Osteoblast (primary cell): ENCODE results near the gene TIGD2. TPM values are rescaled to one million over a fixed set of nuclear protein-coding genes. Genes with fewer than 3 reads are reported as not detected.

Experiments
- DNase-seq: peaks from one replicate; pipeline ENCODE4 v3.0.0; 2011; ENCODE audit warnings: low spot score, mixed read lengths; ENCODE audit not compliant: insufficient read length; ENCODE audit errors: missing footprints
- H2AFZ ChIP-seq: 2 replicates; pipeline ENCODE4 v1.6.0; 2011; ENCODE audit warnings: mild to moderate bottlenecking, low read length
- H3K27ac ChIP-seq: 2 replicates; pipeline ENCODE4 v1.5.1; 2011; ENCODE audit warnings: mild to moderate bottlenecking, low read depth, low read length, moderate library complexity
- H3K27me3 ChIP-seq: 2 replicates; pipeline ENCODE4 v1.6.0; 2012; ENCODE audit warnings: mild to moderate bottlenecking, control low read depth, inconsistent platforms, low read length, moderate library complexity; ENCODE audit not compliant: insufficient read depth
- H3K36me3 ChIP-seq: 2 replicates; pipeline ENCODE4 v1.5.1; 2011; ENCODE audit warnings: mild to moderate bottlenecking, low read length, control low read depth, moderate library complexity; ENCODE audit not compliant: insufficient read depth
- H3K4me1 ChIP-seq: 2 replicates; pipeline ENCODE4 v1.5.1; 2011; ENCODE audit warnings: mild to moderate bottlenecking, low read length, control low read depth, moderate library complexity; ENCODE audit not compliant: insufficient read depth
- H3K4me2 ChIP-seq: 2 replicates; pipeline ENCODE4 v1.6.0; 2011; ENCODE audit warnings: mild to moderate bottlenecking, low read length; ENCODE audit not compliant: insufficient read depth
- H3K4me3 ChIP-seq: fragments of 200-600 bp; sonication (generic); 3 replicates; pipeline ENCODE4 v1.5.1; 2012; ENCODE audit warnings: mild to moderate bottlenecking, low read length, inconsistent platforms; ENCODE audit not compliant: insufficient read depth
- H3K79me2 ChIP-seq: 2 replicates; pipeline ENCODE4 v1.6.0; 2012; ENCODE audit warnings: mild to moderate bottlenecking, low read length, control low read depth, inconsistent platforms; ENCODE audit not compliant: insufficient read depth
- H3K9me3 ChIP-seq: 2 replicates; pipeline ENCODE4 v1.5.1; 2011; ENCODE audit warnings: low read depth, low read length, control low read depth
- H4K20me1 ChIP-seq: 2 replicates; pipeline ENCODE4 v1.6.0; 2012; ENCODE audit warnings: mild to moderate bottlenecking, low read length, control low read depth; ENCODE audit not compliant: insufficient read depth
- CTCF ChIP-seq: IDR thresholded peaks from 2 replicates; pipeline ENCODE4 v1.5.1; 2011; ENCODE audit warnings: mild to moderate bottlenecking, low read depth, low read length, moderate library complexity; ENCODE audit errors: extremely low read depth
- total RNA-seq: library from RNA; depleted of rRNA; stranded (reverse); fragments of >200 nt; gene quantifications from 2 replicates; pipeline ENCODE4 v1.2.3, GENCODE V29; 2012

TIGD2 gene
- total RNA-seq, 1 donor, result 18.1 TPM

GRCh38 chr4:89070041-89070440, 41.3 kb upstream of the TIGD2 start:
- TF ChIP-seq CTCF, result no peak
- no peaks in the 10 kb centered on the region for H3K4me1 ChIP-seq
- peaks cover 6% of the 10 kb centered on the region for H3K27me3 ChIP-seq

GRCh38 chr4:89071311-89071710, 40.0 kb upstream of the TIGD2 start:
- Histone ChIP-seq H3K27me3 (peaks cover 6% of the 10 kb centered on the region), H2AFZ (no peak overlapping the region), H3K27ac (no peak overlapping the region), H3K36me3 (no peaks in the 10 kb centered on the region), H3K4me2 (no peak overlapping the region), H3K4me3 (no peak overlapping the region), H3K4me1 (no peaks in the 10 kb centered on the region), H4K20me1 (no peaks in the 10 kb centered on the region), H3K9me3 (no peaks in the 10 kb centered on the region), H3K79me2 (no peaks in the 10 kb centered on the region)
- TF ChIP-seq CTCF, result no peak
- no peak for DNase-seq

More at GRCh38 chr4:89070041-89070440, 41.3 kb upstream of the TIGD2 start:
- Histone ChIP-seq H2AFZ (no peak overlapping the region), H4K20me1 (no peaks in the 10 kb centered on the region), H3K4me2 (no peak overlapping the region), H3K27ac (no peak overlapping the region), H3K4me3 (no peak overlapping the region), H3K79me2 (no peaks in the 10 kb centered on the region), H3K36me3 (no peaks in the 10 kb centered on the region), H3K9me3 (no peaks in the 10 kb centered on the region)
- no peak for DNase-seq

GRCh38 chr4:89072921-89073320, 38.4 kb upstream of the TIGD2 start:
- no peak overlapping the region for H2AFZ ChIP-seq
- DNase-seq, result no peak
- no peaks in the 10 kb centered on the region for H3K36me3 ChIP-seq
- H3K27me3 ChIP-seq, result peaks cover 6% of the 10 kb centered on the region
- TF ChIP-seq CTCF, result no peak
- H3K9me3 ChIP-seq, result no peaks in the 10 kb centered on the region
- H3K4me3 ChIP-seq, result no peak overlapping the region
- H3K4me2 ChIP-seq, result no peak overlapping the region
- no peaks in the 10 kb centered on the region for H4K20me1 ChIP-seq
- no peak overlapping the region for H3K27ac ChIP-seq
- no peaks in the 10 kb centered on the region for H3K79me2 ChIP-seq
- H3K4me1 ChIP-seq, result no peaks in the 10 kb centered on the region

- Histone ChIP-seq H3K4me3 (no peak overlapping the region), H3K27me3 (no peaks in the 10 kb centered on the region), H3K4me1 (no peaks in the 10 kb centered on the region), H3K9me3 (no peaks in the 10 kb centered on the region), H3K36me3 (no peaks in the 10 kb centered on the region), H3K4me2 (no peak overlapping the region), H2AFZ (no peak overlapping the region), H3K27ac (no peak overlapping the region), H4K20me1 (no peaks in the 10 kb centered on the region), H3K79me2 (no peaks in the 10 kb centered on the region)
- no peak for DNase-seq
- no peak for TF ChIP-seq CTCF
These were observed 33.6 kb upstream of the TIGD2 start for GRCh38 chr4:89077761-89078160.
